Fibroblast of peridontal ligament (primary cell): ENCODE results near the gene SUSD3.
A peak's percentile ranks its signal among the peaks of the same experiment; 100 is the strongest.

Source experiments
- DNase-seq: peaks from one replicate; pipeline ENCODE4 v3.0.0-alpha.2; 2010; ENCODE audit errors: extremely low read depth

SUSD3 gene

GRCh38 chr9:93076101-93076791, 17.7 kb downstream of the SUSD3 start:
- DNase-seq, result no peak

DNA sequence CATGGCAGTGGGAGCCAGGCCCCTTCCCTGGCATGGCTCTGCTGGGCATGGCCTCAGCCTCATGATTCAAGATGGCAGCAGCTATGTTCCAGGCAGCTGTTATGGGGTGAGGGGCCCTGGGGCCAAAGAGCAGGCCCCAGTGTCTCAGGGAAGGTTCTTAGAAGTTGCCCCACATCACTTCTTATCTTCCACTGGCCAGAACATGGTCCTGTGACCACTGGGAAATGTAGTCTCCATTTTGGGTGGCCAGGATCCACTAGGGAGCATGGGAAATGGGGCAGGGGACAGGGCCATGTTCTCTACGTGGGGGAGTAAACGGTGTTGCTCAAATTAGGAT, 18.3 kb downstream of the SUSD3 start:
- no peak for DNase-seq

- no peak for DNase-seq
Measured at GRCh38 chr9:93077367-93077766, 18.9 kb downstream of the SUSD3 start.

DNA sequence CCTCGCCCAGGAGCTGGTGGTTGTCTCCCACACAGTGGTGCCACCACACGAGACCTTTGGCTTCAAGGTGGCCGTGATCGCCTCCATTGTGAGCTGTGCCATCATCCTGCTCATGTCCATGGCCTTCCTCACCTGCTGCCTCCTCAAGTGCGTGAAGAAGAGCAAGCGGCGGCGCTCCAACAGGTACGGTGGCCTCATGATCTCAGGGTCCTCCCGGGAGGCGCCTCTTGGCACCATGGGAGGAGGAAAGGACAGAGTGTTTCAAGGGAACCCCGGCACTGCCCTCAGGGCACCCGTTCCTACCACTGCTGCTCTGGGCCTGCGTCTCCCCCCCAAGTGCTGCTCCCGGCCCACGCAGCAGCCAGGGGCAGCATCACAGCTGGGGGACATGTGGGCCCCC, 19.3 kb downstream of the SUSD3 start:
- no peak for DNase-seq

GRCh38 chr9:93079371-93079770, 20.9 kb downstream of the SUSD3 start:
- no peak for DNase-seq

DNA sequence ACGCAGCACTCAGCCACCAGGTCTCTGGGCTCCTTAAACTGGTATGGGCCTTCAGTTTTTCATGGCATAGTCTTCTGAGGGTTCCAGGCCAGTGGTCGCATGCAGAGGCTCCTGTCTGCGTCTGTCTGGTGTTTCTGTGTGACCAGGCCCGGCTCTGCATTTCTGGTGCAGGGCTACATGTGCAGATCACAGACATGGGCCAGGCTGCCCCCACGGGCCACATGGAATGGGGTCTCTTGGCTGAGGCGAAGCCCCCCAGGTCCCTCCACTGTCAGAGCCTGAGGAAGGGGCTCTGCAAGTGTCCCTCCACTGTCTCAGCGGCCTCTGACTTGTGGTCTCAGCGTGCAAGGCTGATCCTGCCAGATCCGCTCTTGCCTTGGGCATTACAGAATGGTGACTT, 21.9 kb downstream of the SUSD3 start:
- DNase-seq, result no peak

- DNase-seq, result no peak
Measured at GRCh38 chr9:93081081-93081529, 22.6 kb downstream of the SUSD3 start.

DNA sequence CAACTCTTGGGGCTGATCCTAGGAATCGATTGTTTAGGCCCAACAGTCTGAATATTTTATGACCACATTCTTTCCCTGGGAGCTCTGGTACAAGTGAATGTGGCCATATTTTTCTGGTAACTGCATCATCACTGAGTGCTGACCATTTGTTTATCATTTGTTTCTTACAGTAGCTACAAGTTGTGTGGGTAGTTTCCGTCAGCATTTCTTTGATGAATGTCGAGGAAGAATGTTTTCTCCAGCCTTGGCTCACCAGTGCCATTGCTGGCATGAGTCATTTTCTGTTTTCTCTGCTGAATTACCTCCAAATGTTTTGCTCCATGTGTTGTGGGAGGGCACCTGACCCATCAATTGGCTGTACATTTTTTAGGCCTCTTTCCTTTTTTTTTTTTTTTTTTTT, 23.4 kb downstream of the SUSD3 start:
- DNase-seq, result peak; percentile 65

DNA sequence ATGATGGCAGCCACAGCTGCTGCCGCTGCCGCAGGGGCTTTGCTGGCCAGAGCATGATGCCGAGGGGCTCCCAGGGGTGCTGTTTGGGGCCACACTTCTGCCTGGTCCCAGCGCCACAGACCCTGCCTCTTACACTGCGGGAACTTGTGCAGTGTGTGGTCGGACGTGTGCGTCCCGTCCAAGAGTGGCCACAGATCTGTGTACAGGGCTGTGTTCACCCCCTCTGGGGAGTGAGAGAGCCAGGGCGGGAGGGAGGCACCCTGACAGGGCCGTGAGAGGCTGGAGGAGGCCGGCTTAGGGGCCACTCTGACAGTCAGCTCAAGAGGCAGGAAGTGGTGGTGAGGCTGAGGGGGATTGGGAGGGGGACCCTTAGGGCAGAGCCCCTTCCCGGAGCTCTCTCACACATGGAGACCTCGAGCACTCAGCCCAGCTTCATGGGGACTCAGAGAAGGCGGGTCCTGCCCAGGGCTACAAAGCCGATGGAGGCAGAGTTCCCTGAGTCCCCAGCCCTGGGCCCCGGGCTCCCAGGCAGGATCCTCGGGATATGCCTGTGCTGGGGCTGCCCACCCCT, 24.4 kb downstream of the SUSD3 start:
- no peak for DNase-seq

DNA sequence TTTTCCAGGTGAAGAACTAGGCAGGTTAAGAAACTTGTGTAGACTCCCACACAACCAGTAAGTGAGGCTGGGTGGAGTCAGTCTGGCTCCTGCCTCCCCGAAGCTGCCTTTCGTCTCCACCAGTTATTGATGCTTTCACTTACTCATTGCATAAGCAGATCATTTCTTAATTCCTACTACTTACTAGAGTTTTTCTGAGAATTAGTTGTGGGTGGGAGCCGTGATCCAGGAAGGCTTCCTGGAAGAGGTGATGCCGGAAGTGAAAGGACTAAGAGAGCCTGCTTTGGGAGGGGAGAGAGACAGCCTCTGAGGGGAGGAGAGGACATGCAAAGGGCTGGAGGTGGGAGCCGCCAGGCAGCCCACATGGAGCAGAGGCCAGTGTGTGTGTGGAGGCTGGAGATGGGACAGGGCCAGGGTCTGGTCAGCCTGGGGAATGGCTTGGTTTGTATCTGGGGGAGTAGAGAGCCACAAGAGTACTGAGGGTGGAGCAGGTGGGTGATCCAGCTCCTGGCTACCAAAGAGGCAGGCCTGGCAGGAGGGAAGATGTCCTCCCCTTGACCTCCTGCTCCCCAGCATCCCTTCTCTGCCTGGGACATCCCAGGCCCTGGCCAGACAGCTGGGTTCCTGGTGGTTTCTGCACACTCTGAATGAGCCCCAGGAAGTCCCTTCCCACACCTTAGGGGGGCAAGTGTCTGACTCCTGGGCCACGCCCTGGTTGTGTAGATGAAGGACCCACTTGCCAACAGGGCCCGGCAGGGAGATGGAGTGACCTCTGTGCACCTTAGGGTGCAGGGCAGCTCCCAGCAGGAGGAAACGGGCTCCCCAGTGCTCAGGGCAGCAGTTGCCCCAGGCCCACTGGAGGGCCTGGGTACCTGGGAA, 25.3 kb downstream of the SUSD3 start:
- DNase-seq, result no peak

DNA sequence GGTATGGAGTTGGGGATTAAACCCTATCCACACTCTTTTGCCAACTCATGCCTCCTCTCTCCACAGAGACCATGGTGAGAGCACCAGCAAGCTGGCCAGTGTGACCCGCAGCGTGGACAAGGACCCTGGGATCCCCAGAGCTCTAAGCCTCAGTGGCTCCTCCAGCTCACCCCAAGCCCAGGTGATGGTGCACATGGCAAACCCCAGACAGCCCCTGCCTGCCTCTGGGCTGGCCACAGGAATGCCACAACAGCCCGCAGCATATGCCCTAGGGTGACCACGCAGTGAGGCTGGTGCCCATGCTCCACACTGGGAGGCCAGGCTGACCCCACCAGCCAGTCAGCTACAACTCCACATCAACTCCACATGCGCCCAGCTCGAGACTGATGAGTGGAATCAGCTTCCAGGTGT, 26.0 kb downstream of the SUSD3 start:
- DNase-seq, result no peak

GRCh38 chr9:93085676-93086075, 27.2 kb downstream of the SUSD3 start:
- DNase-seq, result no peak

DNA sequence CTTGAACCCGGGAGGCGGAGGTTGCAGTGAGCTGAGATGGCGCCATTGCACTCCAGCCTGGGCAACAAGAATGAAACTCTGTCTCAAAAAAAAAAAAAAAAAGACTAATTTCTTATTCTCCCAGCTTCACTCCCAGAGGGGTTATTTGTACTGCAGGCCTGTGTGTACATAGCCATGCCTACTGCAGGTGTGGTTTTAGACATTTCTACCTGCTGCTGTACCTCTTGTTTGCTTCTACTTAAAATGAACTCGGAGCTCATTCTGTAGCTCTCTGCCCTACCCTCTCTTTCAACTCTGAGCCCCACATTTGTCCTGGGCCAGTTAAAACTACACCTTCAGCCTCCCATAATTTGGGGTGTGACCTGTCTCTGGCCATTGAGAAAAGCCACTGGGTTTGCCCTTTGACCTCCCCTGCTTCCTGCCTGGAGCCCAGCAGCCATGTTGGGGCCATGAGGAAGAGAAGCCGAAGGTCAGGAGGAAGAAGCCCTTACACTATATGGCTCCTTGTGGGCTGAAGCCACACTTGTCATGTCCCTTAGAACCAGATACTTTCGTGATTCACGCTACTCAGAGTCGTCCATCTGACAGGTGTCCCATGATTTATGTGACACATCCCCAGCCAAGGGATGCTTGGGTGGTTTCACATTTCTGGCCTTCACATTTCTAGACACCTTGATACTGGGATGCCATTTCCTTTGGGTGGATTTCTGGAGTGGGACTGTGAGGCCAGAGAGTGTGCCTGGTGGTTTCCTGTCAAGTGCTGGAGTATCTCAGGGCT, 28.1 kb downstream of the SUSD3 start:
- no peak for DNase-seq

DNA sequence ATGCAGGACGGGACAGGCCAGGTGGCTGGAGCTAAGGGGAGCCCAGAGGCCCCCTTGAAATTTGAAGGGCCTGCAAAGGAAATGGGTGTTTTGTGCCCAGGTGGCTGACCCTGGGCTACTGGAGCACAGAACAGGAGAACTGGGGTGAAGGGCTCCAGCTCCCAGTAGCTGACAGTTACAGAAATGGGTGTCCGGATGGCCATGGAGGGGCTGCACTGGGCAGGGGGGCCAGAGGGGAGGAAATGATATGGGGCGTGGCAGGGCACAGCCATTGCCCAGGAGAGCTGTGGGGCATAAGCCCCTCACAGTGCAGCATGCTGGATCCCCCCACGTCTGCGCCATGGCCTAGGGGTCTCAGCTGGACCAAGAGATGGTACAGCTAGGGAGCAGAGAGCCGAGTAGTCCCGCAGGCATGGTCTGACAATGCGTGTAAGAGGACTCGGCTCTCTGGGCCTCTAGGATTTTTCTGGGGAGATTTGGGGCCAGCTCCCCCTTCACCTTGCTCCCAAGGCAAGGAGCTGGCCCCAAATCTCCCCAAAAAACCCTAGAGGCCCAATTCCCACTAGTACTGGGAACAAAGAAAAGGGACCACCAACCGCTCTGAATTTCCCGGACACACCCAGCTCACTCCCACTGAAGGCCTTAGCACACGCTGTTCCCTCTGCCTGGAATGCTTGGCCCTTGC, 29.6 kb downstream of the SUSD3 start:
- DNase-seq, result no peak

GRCh38 chr9:93088656-93089015, 30.1 kb downstream of the SUSD3 start:
- no peak for DNase-seq

DNA sequence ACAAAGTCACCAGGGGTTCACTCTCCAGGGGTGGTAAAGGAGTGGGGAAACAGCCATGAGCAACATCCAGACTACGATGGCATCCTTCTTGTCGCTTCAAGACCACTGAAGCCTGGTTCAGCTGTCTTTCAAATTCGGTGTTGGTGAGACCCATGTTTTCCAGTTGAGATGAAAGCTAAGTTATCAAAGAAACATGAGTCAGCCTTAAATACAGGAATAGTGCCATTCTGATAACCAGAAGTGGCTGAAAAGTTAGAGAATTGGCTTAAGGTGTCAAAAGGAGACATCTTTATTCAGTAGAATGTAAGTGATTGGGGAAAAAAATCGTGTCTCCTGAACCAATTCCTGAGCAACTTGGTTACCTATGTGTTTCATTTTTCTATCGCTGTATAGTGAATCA, 30.5 kb downstream of the SUSD3 start:
- no peak for DNase-seq

DNA sequence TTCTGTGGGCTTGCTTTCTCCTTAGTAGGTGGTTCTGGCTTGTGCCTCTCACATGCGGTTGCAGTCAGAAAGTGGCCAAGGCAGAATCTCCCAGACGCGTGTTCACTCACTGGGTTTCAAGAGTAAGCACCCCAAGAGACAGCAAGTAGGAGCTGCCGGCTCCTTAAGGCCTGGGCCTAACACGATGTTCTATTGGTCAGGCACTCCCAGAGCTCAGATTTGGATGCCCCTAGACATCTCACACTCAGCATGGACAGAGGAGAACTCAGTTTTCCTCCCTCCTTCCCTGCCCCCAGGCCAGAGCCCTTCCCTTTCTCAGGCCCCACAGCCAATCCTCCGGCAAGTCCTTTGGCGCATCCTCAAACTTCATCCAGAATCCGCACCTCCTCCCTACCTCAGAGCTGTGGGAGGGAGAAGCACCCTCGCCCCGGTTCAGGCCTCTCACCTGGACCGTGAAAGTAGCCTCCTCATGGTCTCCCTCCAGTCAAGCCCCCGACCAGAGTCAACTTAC, 31.0 kb downstream of the SUSD3 start:
- DNase-seq, result no peak

DNA sequence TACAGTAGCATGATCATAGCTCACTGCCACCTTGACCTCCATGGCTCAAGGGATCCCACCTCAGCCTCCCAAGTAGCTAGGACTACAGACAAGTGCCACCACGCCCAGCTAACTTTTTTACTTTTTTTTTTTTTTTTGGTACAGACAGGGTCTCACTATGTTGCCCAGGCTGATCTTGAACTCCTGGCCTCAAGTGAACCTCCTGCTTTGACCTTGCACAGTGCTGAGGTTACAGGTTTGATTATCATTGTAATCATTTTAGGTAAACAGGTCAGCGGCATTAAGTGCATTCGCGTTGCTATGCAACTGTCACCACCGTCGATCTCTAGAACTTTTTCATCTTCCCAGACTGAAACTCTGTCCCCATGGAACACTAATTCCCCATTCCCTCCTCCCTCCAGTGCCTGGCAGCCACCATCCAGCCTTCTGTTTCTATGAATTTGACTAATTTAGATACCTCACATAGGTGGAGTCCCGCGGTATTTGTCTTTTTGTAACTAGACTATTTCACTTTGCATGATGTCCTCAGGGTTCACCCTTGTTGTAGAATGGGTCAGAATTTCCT, 31.7 kb downstream of the SUSD3 start:
- DNase-seq, result no peak

DNA sequence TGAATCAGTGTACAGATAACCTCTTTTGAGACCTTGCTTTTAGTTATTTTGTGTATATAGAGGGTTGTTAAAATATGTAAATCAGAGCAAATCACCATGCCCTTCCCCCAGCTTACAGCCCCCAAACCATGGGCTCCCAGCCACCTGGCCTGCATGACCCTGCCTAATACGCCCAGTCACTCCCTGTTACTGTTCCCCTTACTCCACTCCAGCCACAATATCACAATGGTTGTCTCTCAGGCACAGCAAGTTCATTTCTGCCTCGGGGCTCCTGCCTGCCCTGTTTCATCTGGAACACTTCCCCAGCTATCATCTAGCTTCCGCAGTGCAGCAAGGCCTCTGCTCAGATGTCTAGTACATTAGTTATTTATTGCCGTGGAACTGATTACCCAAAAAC, 32.6 kb downstream of the SUSD3 start:
- no peak for DNase-seq

DNA sequence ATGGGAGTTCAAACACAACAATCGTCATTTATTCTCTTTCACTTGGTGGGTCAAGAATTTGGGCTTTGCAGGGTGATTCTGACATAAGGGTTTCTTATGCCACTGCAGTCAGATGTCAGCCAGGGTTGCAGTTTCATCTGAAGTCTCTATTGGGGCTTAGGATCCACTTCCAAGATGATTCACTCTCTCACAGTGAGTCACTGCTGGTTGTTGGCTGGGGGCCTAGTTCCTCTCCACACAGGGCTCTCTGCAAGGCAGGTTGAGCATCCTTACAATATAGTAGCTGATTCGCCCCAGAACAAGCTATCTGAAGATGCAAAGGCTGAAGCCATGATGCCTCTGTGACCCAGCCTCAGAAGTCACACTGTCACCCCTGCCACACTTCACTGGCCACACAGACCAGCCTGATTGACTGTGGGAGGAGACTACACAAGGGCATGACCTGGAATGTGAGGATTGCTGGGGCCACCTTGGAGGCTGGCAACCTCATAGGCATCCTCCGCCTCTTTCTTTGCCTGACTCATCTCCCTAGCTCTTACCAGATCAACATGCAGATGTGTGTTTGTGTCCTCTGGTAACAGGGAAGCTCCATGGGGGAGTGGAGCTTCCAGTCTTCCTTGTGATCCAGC, 33.1 kb downstream of the SUSD3 start:
- DNase-seq, result peak; percentile 28
